Activated CD4-positive, alpha-beta T cell treated with anti-CD3 and anti-CD28 coated beads, Interleukin-2, amount 50 U/mL, for 4 hours (primary cell): ENCODE data around the gene CEMP1.

Experiments used
- DNase-seq, 2 experiments: peaks; one replicate each; pipeline ENCODE4 v3.0.0-alpha.2; 2020

Gene CEMP1

DNA sequence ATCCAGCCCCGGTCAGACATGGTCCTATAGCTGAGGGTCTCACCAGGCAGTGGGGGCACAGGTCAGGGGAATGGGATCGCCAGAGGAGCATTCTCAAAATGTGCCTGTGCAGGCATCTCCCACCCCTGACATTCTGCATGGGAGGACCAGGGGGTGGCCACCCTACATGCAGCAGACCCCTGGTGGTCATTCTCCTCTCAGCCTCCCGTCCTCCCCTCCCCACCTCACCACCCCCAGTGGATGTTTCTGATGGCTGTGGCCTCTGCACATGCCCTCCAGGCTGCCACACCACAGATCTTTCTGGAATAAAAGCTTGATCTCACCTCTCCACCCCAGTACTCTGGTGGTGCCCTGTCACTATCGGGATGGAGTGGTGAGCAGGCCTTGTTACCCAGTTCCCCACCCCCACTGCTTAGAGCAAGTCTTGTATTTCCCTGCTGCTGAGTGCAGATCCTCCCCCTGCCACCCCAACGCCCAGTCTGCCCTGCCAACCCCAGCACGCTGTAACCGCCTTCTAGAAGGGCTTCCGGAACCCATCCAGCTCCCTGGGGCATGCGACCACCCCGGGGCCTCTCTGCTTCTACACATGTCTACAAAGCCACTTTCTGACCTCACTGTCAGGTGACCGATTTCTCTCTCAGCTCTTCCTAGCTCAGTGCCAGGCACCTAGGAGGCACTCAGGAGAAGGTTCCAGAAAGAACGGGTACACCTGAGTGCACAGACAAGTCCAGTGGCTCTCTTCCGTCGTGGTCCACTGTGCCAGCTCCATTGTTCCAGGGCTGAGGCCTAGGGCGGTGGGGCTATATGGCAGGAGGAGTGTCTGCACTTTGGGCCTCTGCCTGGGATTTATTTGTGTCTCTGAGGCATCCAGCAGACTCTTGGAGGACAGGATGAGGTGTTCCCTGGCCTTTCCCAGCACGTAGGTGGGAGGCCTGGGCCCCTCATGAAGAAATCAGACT lies 47.0 kb downstream of the CEMP1 start:
- no peak for DNase-seq

DNA sequence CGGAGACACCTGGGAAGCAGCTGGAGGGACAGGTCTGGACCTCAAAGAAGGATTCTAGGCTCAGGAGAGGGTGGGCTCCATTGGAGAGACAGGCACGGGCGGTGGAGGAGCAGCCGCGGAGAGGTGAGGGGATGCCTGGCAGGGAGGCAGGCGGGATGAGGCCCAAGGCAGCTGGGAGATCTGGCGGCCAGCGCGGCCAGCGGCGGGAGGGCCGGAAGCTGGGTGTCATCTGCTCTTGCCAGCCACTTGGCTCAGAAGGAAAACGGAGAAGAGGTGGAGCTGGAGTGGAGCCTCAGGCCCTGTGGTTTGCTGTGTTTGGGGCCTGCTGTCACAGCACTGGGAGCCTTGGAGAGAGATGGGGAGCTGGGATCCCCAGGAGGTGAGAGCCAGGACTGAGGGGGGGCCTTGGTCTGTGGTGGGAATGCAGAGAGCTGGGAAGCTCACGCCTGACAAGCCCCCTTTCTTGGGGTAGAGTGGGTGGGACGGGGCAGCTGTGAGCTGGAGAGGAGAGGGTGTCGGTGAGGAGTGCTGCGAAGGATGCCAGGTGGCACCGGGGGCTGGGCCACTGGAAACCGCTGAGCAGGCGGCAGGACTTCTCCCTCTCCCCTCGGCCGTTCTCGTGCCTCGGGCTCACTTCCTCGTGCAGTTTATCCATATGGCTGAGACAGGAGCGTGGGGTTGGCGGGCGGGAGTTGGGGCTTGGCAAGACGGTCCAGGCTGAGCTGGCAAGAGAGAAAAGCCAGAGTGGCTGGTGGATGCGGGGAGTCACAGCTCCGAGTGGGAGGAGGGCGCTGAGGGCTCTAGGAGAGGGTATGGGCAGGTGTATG lies 48.3 kb downstream of the CEMP1 start:
- DNase-seq, result no peak

DNA sequence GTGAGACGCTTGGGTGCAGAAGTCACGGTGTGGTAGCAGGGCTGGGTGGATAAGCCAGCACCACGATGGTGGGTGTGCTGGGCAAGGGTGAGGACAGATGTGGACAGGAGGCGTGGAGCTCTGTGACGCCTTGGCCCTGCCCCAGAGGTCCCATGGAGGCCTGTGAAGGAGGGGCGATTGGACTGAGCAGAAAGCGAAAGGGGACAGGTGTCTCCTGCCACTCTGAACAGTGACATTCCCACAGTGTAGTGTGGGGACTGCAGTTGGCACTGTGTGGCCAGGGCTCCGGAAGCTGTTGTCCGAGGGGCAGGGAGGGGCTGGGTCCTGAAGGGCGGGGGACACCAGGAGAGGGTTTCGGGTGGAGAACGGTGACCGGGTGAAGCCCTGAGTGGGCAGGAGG lies 49.0 kb downstream of the CEMP1 start:
- DNase-seq, result no peak

GRCh38 chr16:2481676-2482075 lies 49.5 kb downstream of the CEMP1 start:
- DNase-seq, result no peak

- DNase-seq, result no peak
Observed at GRCh38 chr16:2480948-2481347, 50.3 kb downstream of the CEMP1 start.
